GM23248 (cell line): ENCODE data around the gene COL6A3. TPM values are rescaled to one million over a fixed set of nuclear protein-coding genes. Genes with fewer than 3 reads are reported as not detected.
A peak's percentile ranks its signal among the peaks of the same experiment; 100 is the strongest.

Experiments
- DNase-seq: peaks from one replicate; pipeline ENCODE4 v3.0.0-alpha.2; 2015
- H2AFZ ChIP-seq: fragments of 200-600 bp; sonication (generic); 2 replicates; pipeline ENCODE4 v1.6.1; 2016; ENCODE audit warnings: antibody characterized with exemption
- H3F3A ChIP-seq: fragments of 200-600 bp; sonication (generic); 2 replicates; pipeline ENCODE4 v1.6.1; 2016; ENCODE audit warnings: mild to moderate bottlenecking, antibody characterized with exemption, mixed run types; ENCODE audit not compliant: insufficient read depth
- H3K27ac ChIP-seq: fragments of 200-600 bp; sonication (generic); 2 replicates; pipeline ENCODE4 v1.5.1; 2016; ENCODE audit warnings: mild to moderate bottlenecking
- H3K27me3 ChIP-seq: fragments of 200-600 bp; sonication (generic); replicated peaks from 2 replicates; pipeline ENCODE4 v1.6.1; 2016; ENCODE audit warnings: mild to moderate bottlenecking; ENCODE audit not compliant: insufficient read depth
- H3K36me3 ChIP-seq: fragments of 200-600 bp; sonication (generic); 2 replicates; pipeline ENCODE4 v1.6.1; 2016; ENCODE audit warnings: low read depth, mild to moderate bottlenecking
- H3K4me1 ChIP-seq: fragments of 200-600 bp; sonication (generic); 2 replicates; pipeline ENCODE4 v1.6.1; 2016; ENCODE audit warnings: mild to moderate bottlenecking; ENCODE audit not compliant: insufficient read depth
- H3K4me2 ChIP-seq: fragments of 200-600 bp; sonication (generic); one replicate; pipeline ENCODE4 v1.6.1; 2016; ENCODE audit warnings: mild to moderate bottlenecking; ENCODE audit not compliant: unreplicated experiment
- H3K4me3 ChIP-seq: fragments of 200-600 bp; sonication (generic); 2 replicates; pipeline ENCODE4 v1.5.1; 2016; ENCODE audit warnings: mild to moderate bottlenecking
- H3K79me2 ChIP-seq: fragments of 200-600 bp; sonication (generic); 2 replicates; pipeline ENCODE4 v1.6.1; 2016; ENCODE audit warnings: mild to moderate bottlenecking; ENCODE audit not compliant: insufficient read depth
- H3K9ac ChIP-seq: fragments of 200-600 bp; sonication (generic); 2 replicates; pipeline ENCODE4 v1.6.1; 2016; ENCODE audit warnings: mild to moderate bottlenecking
- H3K9me2 ChIP-seq: fragments of 200-600 bp; sonication (generic); 2 replicates; pipeline ENCODE4 v1.6.1; 2016; ENCODE audit warnings: mixed run types, mild to moderate bottlenecking, moderate library complexity; ENCODE audit not compliant: insufficient read depth
- H3K9me3 ChIP-seq: fragments of 200-600 bp; sonication (generic); one replicate; pipeline ENCODE4 v1.6.1; 2017; ENCODE audit warnings: low read depth
- H4K20me1 ChIP-seq: fragments of 200-600 bp; sonication (generic); 2 replicates; pipeline ENCODE4 v1.6.0; 2016; ENCODE audit not compliant: insufficient read depth
- EZH2 ChIP-seq: fragments of 200-600 bp; sonication (generic); IDR thresholded peaks from 2 replicates; pipeline ENCODE4 v1.6.1; 2018; ENCODE audit warnings: antibody characterized with exemption, mild to moderate bottlenecking; ENCODE audit not compliant: insufficient read depth, poor library complexity, severe bottlenecking
- EZH2phosphoT487 ChIP-seq: fragments of 200-600 bp; sonication (generic); IDR thresholded peaks from 2 replicates; pipeline ENCODE4 v1.6.1; 2018; ENCODE audit warnings: antibody characterized with exemption, moderate library complexity, mild to moderate bottlenecking, low read depth; ENCODE audit not compliant: insufficient read depth
- WGBS, 2 experiments: methylation state at CpG; one replicate each; pipeline ENCODE4 v1.1.6; 2015 to 2017; ENCODE audit warnings: low lambda C conversion rate in 2 of 2, low coverage in 1 of 2; ENCODE audit errors: missing lambda C conversion rate in 2 of 2; 5-methylcytosine and 5-hydroxymethylcytosine counted together
- in situ Hi-C: fragments of 300-500 bp; cut with MboI; formaldehyde crosslinking; loops from 2 replicates; pipeline ENCODE4 v1.15.0; 2020
- polyA plus RNA-seq: library from polyadenylated mRNA; unstranded; fragments of >200 nt; fragmentation: Nextera tagmentation; extraction: Ambion mirVana; gene quantifications from 2 replicates; pipeline ENCODE4 v1.2.1, GENCODE V29; 2016
- total RNA-seq: library from RNA; depleted of rRNA; stranded (reverse); fragments of >200 nt; shearing (Covaris generic); gene quantifications from 2 replicates; pipeline ENCODE4 v1.2.3, GENCODE V29; 2014

COL6A3 gene
- total and polyA plus RNA-seq, 2 experiments from 2014 or later = 344 to 1,362 TPM

DNA sequence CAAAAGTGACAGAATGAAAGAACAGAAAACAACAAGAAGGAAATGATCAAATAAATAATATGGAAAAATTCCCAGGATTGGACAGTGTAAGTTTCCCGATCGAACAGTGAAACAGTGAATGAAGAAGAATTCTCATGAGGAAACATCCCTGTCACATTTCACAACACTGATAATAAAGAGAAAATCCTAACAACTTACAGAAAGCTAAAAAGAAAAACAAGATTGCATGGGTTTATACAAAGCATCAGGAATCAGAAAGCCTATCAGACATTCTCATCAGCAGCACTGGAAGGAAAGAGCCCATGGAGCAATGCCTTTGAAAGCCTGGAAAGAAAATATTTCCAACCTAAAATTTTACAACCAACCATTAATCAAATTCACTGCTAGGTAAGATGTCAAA, 9.9 kb upstream of the COL6A3 start:
- no peak for DNase-seq
- Histone ChIP-seq H3K4me1 (peaks cover 24% of the 10 kb centered on the region), H3K36me3 (no peaks in the 10 kb centered on the region), H4K20me1 (no peaks in the 10 kb centered on the region), H3K9me2 (no peaks in the 10 kb centered on the region), H3K27ac (no peak overlapping the region), H3K27me3 (no peaks in the 10 kb centered on the region), H3K79me2 (peaks cover 14% of the 10 kb centered on the region; the same call in 1 of the 2 replicates), H3K4me2 (no peak overlapping the region), H3K9me3 (no peaks in the 10 kb centered on the region), H3K4me3 (no peak overlapping the region), H3F3A (peaks cover 4% of the 10 kb centered on the region; the same call in 1 of the 2 replicates), H2AFZ (0 out of 2 replicates have a peak overlapping the region, but pooled peaks have one; percentile 50), H3K9ac (no peak overlapping the region)
- 92 to 95% methylated on average over 2 of the region's 2 CpGs for WGBS, 2 experiments
- TF ChIP-seq EZH2phosphoT487 (no peak), EZH2 (no peak)
- in situ Hi-C loops = no loop called here

DNA sequence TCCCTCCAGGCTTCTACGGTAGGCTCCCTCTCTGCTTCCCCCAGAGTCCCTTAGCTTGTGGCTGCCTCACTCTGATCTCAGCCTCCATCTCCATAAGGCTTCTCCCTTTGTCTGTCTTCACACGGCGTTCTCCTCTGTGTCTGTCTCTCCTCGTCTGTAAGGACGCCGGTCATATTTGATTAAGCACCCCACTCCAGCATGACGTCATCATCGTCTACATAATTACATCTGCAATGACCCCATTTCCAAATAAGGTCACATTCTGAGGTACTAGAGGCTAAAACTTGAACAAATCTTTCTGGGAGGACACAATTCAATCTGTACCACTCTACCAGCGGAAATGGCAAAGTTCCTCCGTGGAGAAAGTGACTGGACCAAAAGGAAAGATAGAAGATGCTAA, 8.3 kb upstream of the COL6A3 start:
- H3K79me2 ChIP-seq = peaks cover 14% of the 10 kb centered on the region; the same call in 1 of the 2 replicates

DNA sequence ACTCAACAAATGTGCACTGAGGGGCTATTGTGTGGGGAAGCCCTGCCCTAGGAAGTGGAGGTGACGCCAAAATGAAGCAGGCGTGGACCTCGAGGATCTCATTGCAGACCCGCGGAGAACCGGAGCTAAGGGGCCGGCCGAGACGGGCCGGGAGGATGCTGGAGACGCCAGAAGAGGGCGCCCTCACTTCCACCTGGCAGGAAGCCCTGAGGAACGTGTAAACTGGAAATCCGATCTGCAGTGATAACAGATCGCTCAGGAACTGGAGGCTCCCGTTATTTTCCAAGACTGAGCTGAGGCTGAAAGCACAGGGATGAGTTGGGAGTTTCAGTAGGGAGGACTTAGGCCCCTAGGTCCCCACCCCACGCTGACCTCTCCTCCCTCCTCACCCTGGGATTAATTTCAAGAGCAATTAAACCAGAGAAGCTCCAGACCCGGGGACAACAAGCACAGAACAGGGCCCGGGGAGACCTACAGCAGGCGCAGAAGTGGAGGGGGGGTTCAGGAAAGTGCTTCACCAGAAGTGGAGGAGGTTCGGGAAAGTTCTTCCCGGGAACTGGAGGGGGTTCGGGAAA, 7.7 kb upstream of the COL6A3 start:
- Histone ChIP-seq H3K4me1 (peaks cover 24% of the 10 kb centered on the region), H3K9me2 (no peaks in the 10 kb centered on the region), H3K9me3 (no peaks in the 10 kb centered on the region), H3K4me3 (peak overlapping the region; percentile 51), H3K4me2 (peak overlapping the region; percentile 80), H4K20me1 (no peaks in the 10 kb centered on the region), H2AFZ (peak overlapping the region; percentile 85), H3K9ac (peak overlapping the region; percentile 77), H3K36me3 (no peaks in the 10 kb centered on the region), H3K79me2 (peaks cover 14% of the 10 kb centered on the region; the same call in 1 of the 2 replicates), H3K27ac (peak overlapping the region; percentile 73), H3F3A (peaks cover 4% of the 10 kb centered on the region), H3K27me3 (no peaks in the 10 kb centered on the region)
- TF ChIP-seq EZH2phosphoT487 = no peak
- no peak for TF ChIP-seq EZH2
- in situ Hi-C loops = no loop called here
- peak; percentile 90 for DNase-seq
- 11 to 12% methylated on average over 23 of the region's 23 CpGs for WGBS, 2 experiments

More for the DNA sequence above, 8.3 kb upstream of the COL6A3 start:
- no peak for DNase-seq
- Histone ChIP-seq H4K20me1 (no peaks in the 10 kb centered on the region), H3K4me3 (no peak overlapping the region), H2AFZ (peak overlapping the region; percentile 85; the same call in 1 of the 2 replicates), H3F3A (peaks cover 4% of the 10 kb centered on the region), H3K9ac (peak overlapping the region; percentile 77), H3K9me3 (no peaks in the 10 kb centered on the region), H3K4me2 (no peak overlapping the region), H3K27me3 (no peaks in the 10 kb centered on the region), H3K4me1 (peaks cover 24% of the 10 kb centered on the region), H3K9me2 (no peaks in the 10 kb centered on the region), H3K27ac (0 out of 2 replicates have a peak overlapping the region, but pooled peaks have one; percentile 73), H3K36me3 (no peaks in the 10 kb centered on the region)
- in situ Hi-C loops = no loop called here
- 94 to 96% methylated on average over 10 of the region's 10 CpGs for WGBS, 2 experiments
- TF ChIP-seq EZH2phosphoT487 = no peak

DNA sequence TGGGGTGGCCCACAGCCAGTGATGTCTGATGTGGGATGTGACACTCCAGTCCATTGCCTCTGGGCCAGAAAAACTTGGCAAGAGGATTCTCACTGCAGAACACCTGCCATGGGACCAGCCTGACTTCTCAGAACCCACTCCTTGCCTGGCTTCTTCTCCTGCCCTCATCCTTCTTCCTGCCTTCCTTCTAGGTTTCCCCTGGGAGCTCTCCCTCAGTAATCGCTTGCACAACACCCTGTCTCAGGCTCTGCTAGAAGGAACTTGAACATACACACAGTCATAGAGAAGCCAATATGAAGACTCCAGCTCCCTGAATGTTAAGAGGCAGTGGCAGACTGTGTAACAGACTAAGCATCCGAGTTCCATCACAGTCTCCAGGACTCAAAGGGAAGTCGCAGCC, 4.3 kb upstream of the COL6A3 start:
- in situ Hi-C loops = no loop called here
- DNase-seq = peak; percentile 65

More for the DNA sequence above, 4.3 kb upstream of the COL6A3 start:
- Histone ChIP-seq H3K4me3 (no peak overlapping the region), H3K27ac (no peak overlapping the region), H4K20me1 (no peaks in the 10 kb centered on the region), H3K4me1 (peaks cover 21% of the 10 kb centered on the region), H3F3A (peaks cover 26% of the 10 kb centered on the region), H3K9me3 (no peaks in the 10 kb centered on the region), H3K27me3 (no peaks in the 10 kb centered on the region), H3K9me2 (no peaks in the 10 kb centered on the region), H3K4me2 (no peak overlapping the region), H2AFZ (no peak overlapping the region), H3K36me3 (no peaks in the 10 kb centered on the region), H3K9ac (no peak overlapping the region), H3K79me2 (peaks cover 41% of the 10 kb centered on the region)
- 69 to 72% methylated on average over 3 of the region's 3 CpGs for WGBS, 2 experiments
- TF ChIP-seq EZH2phosphoT487 (no peak), EZH2 (no peak)
